A673 (cell line): ENCODE measurements around the gene FOXN4. TPM values are rescaled to one million over a fixed set of nuclear protein-coding genes. Genes with fewer than 3 reads are reported as not detected.

Experiments used
- BruUV-seq: library from RNA; stranded (reverse); fragments of 400-500 nt; replicated peaks from 2 replicates; lab custom pipeline; 2021; lab: Mats Ljungman, UMichigan
- CTCF ChIA-PET: fragments of 300-600 bp; sonication (Branson Sonifier 250); formaldehyde crosslinking; loops from one replicate; lab custom pipeline; 2022; ENCODE audit warnings: antibody characterized with exemption; lab: Charles Lee
- POLR2A ChIA-PET: fragments of 300-600 bp; sonication (Branson Sonifier 250); formaldehyde crosslinking; loops from one replicate; lab custom pipeline; 2022; ENCODE audit warnings: antibody characterized with exemption; ENCODE audit not compliant: low non-redundant PET; lab: Charles Lee
- DNase-seq: peaks from one replicate; pipeline ENCODE4 v3.0.0-alpha.2; 2015; ENCODE audit warnings: low spot score
- H3K27ac ChIP-seq: fragments of 200-600 bp; sonication (generic); 2 replicates; pipeline ENCODE4 v1.5.1; 2016; ENCODE audit warnings: mixed run types, low read depth, mild to moderate bottlenecking, mixed read lengths, antibody characterized with exemption, low read length; ENCODE audit not compliant: poor library complexity, severe bottlenecking
- H3K27me3 ChIP-seq: fragments of 200-600 bp; sonication (generic); replicated peaks from 2 replicates; pipeline ENCODE4 v1.6.1; 2017; ENCODE audit warnings: mixed run types, low read depth, mild to moderate bottlenecking, mixed read lengths, antibody characterized with exemption, low read length; ENCODE audit not compliant: insufficient read depth, poor library complexity
- H3K36me3 ChIP-seq: fragments of 200-600 bp; sonication (generic); 2 replicates; pipeline ENCODE4 v1.6.1; 2016; ENCODE audit warnings: mixed run types, mild to moderate bottlenecking, mixed read lengths, antibody characterized with exemption, low read length; ENCODE audit not compliant: insufficient read depth, poor library complexity, severe bottlenecking
- H3K4me1 ChIP-seq: fragments of 200-600 bp; sonication (generic); 2 replicates; pipeline ENCODE4 v1.6.1; 2017; ENCODE audit warnings: mixed run types, mild to moderate bottlenecking, mixed read lengths, antibody characterized with exemption, low read length; ENCODE audit not compliant: insufficient read depth, poor library complexity, severe bottlenecking
- H3K4me3 ChIP-seq: fragments of 200-600 bp; sonication (generic); 2 replicates; pipeline ENCODE4 v1.5.1; 2016; ENCODE audit warnings: low read depth, mixed run types, mild to moderate bottlenecking, mixed read lengths, low read length; ENCODE audit not compliant: poor library complexity, severe bottlenecking
- H3K9me3 ChIP-seq: fragments of 200-600 bp; sonication (generic); 2 replicates; pipeline ENCODE4 v1.6.1; 2016; ENCODE audit warnings: mixed run types, low read depth, mild to moderate bottlenecking, mixed read lengths, antibody characterized with exemption, low read length; ENCODE audit not compliant: poor library complexity, severe bottlenecking
- CTCF ChIP-seq: fragments of 300-800, 200-600 bp; sonication (generic); conservative IDR thresholded peaks from 2 replicates; pipeline ENCODE4 v1.5.1; 2017; ENCODE audit warnings: low read depth, mild to moderate bottlenecking, antibody characterized with exemption, low read length, moderate library complexity, mixed read lengths
- EZH2 ChIP-seq: fragments of 200-600 bp; sonication (generic); IDR thresholded peaks from 2 replicates; pipeline ENCODE4 v1.6.1; 2017; ENCODE audit warnings: borderline replicate concordance, low read depth, mild to moderate bottlenecking, mixed read lengths, antibody characterized with exemption, low read length; ENCODE audit not compliant: poor library complexity, severe bottlenecking
- intact Hi-C: fragments of 100-400 bp; cut with micrococcal nuclease; formaldehyde crosslinking; loops from one replicate; pipeline ENCODE4 v1.10.0; 2022; ENCODE audit not compliant: unreplicated experiment
- total RNA-seq: library from RNA; stranded (reverse); gene quantifications from 2 replicates; pipeline ENCODE4 v1.2.3, GENCODE V29; 2021

FOXN4 gene
- total RNA-seq, 1 experiment from 2014 or later, result not detected

DNA sequence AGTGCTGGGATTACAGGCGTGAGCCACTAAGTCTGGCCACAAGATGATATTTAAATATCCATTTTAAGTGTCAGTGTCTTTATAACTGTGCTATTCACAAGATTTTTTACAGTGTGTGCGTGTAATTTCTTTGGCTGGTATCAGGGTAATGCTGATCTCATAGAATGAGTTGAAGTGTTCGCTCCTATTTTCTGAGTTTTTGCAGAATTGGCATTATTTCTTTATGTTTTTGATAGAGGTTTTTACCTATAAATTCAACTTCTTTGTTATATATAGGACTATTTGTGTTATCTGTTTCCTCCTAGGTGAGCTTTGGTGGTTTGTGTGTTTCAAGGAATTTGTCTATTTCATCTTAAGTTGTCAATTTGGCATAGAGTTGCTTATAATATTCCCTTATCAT is 45.6 kb downstream of the FOXN4 start:
- Histone ChIP-seq H3K36me3 (no peaks in the 10 kb centered on the region), H3K27ac (no peak overlapping the region), H3K27me3 (no peaks in the 10 kb centered on the region), H3K4me1 (no peaks in the 10 kb centered on the region), H3K9me3 (no peaks in the 10 kb centered on the region), H3K4me3 (no peak overlapping the region)
- CTCF ChIA-PET, result interaction anchor here (0.7 to 2.0 kb wide), 3 partner anchors 122 to 595 kb away, joined by 4 to 26 read pairs (median 7); no protein-coding TSS in a partner anchor
- DNase-seq, result no peak
- TF ChIP-seq CTCF, result no peak
- no peak for TF ChIP-seq EZH2
- POLR2A ChIA-PET, result interaction anchor here (0.7 kb wide), 1 partner anchor 224 kb away, joined by 4 read pairs; no protein-coding TSS in a partner anchor
- intact Hi-C loops, result loop anchor here (5.0 kb wide), 1 partner anchor 514 kb away; no protein-coding TSS in a partner anchor
- BruUV-seq, result no TSS peak

DNA sequence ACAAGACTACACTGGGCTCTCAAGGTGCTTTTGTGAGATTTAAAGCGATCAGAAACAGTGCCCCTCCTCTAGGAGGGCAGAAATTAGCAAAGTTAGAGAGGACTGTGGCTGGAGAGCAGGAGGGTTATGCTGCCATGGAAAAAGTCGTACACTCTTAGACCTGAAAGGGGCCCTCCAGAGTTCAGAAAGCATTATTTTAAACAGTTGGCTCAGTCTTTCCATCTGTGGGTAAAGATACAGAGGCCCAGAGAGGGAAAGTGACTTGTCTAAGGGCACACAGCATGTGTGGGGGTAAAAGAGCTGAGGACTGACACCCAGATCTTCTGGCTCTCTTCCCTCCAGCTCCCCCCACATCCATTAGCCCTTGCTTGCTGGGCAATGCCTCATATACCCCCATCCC is 47.1 kb downstream of the FOXN4 start:
- no peak for DNase-seq
- POLR2A ChIA-PET, result no interaction called here

DNA sequence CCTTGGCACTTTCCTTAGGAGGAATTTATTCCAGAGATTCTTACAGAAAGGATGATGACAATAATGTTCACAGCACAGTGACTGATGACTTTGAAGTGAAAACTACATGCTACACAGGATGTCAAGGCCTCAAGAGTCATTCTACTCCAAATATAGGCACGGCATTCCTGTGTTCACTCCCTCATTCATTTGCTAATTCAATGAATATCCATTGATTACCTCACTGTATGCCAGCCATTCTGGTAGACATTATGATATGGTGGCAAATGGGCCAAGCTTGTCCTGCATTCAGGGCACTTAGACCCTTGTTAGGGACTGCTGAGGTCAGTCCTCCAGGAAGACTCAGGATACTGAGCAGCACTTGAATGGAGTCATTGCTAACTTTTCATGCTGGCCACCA is 48.0 kb downstream of the FOXN4 start:
- H3K4me1 ChIP-seq, result no peaks in the 10 kb centered on the region
- no TSS peak for BruUV-seq
- POLR2A ChIA-PET, result no interaction called here
- H3K9me3 ChIP-seq, result no peaks in the 10 kb centered on the region
- TF ChIP-seq CTCF (no peak), EZH2 (no peak)
- no peak overlapping the region for H3K4me3 ChIP-seq
- intact Hi-C loops, result loop anchor here (5.0 kb wide), 1 partner anchor 516 kb away; no protein-coding TSS in a partner anchor
- H3K36me3 ChIP-seq, result no peaks in the 10 kb centered on the region
- CTCF ChIA-PET, result no interaction called here
- no peaks in the 10 kb centered on the region for H3K27me3 ChIP-seq
- DNase-seq, result no peak
- H3K27ac ChIP-seq, result no peak overlapping the region

More for the DNA sequence above, 47.1 kb downstream of the FOXN4 start:
- H3K4me1 ChIP-seq, result no peaks in the 10 kb centered on the region
- CTCF ChIA-PET, result interaction anchor here (0.7 to 1.2 kb wide), 2 partner anchors 124 to 127 kb away, joined by 3 to 5 read pairs; no protein-coding TSS in a partner anchor
- TF ChIP-seq CTCF (no peak), EZH2 (no peak)
- no peaks in the 10 kb centered on the region for H3K9me3 ChIP-seq
- H3K27me3 ChIP-seq, result no peaks in the 10 kb centered on the region
- no peaks in the 10 kb centered on the region for H3K36me3 ChIP-seq
- intact Hi-C loops, result loop anchor here (5.0 kb wide), 1 partner anchor 515 kb away; no protein-coding TSS in a partner anchor
- no peak overlapping the region for H3K4me3 ChIP-seq
- H3K27ac ChIP-seq, result no peak overlapping the region
- BruUV-seq, result no TSS peak
